ENCODE data around the gene EDN2.

Gene EDN2

DNA sequence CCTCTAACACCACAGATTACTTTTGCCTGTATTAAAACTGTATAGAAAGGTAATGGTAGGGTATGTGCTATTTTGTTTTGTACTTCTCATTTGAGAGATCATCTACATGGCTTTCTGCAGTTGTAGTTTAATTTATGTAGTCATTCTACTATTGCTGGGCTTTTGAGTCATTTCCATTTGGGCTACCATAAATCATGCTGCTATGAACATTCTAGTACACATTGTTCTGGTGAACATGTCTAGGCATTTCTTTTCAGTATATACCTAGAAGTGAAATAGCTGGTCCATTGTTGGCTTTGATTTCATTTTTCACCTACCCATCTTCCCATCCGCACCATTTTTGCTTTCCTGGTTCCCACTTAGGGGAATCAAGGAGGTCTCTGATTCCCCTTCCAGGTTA lies 18.7 kb downstream of the EDN2 start:
- no peak for DNase-seq (ENCODE audit: low read depth in 2 of 2)

DNA sequence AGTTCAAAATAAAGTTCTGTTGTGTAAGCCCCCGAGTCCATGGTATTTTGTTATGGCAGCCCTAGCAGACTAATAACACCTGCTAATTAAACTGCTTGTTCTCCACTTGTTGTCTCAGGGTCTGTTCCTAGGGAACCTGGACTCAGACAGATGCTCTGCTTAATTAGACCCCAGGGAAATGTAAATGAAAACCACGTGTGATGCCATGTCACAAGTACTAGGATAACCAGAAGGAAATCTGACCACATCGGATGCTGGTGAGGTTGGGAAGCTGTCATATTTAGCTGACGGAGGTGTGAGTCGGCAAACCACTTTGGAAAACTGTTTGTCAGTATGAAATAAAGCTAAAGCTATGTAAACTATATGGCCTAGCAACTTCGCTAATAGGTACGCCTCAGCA lies 19.6 kb downstream of the EDN2 start:
- DNase-seq (ENCODE audit: low read depth in 2 of 2) = no peak

DNA sequence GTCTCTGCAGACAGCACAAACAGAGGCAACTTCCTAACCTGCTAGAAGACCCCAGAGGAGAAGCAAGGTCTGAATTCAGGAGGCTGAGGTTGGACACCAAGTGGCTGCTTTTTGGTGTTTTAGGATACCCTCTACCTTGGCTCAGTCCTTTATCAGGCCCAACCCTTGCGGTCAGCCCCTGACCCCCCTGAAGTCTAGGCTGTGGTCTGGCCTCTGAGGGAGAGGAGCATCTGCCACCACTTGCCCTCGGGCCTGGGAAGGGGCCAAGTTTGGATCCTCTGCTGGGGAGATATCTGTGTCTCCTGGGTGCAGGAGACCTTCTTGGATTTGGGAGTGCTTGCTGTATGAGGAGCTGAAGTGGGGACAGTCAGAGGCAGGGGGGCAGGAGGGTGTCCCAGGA lies 21.0 kb downstream of the EDN2 start:
- DNase-seq (ENCODE audit: low read depth in 2 of 2) = no peak

DNA sequence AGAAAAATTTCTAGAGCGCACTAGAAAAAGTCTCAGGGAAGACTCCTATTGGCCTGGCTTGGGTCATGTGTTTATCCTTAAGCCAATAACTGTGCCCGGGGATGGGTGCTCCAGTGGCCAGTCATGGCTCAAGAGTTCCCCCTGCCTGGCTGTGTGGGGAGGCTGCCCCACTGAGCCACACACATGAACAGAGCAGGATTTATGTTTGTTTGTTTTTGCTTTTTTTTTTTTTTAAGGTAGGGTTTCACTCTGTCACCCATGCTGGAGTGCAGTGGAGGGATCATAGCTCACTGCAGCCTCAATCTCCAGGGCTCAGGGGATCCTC lies 21.8 kb downstream of the EDN2 start:
- no peak for DNase-seq (ENCODE audit: low read depth in 2 of 2)

DNA sequence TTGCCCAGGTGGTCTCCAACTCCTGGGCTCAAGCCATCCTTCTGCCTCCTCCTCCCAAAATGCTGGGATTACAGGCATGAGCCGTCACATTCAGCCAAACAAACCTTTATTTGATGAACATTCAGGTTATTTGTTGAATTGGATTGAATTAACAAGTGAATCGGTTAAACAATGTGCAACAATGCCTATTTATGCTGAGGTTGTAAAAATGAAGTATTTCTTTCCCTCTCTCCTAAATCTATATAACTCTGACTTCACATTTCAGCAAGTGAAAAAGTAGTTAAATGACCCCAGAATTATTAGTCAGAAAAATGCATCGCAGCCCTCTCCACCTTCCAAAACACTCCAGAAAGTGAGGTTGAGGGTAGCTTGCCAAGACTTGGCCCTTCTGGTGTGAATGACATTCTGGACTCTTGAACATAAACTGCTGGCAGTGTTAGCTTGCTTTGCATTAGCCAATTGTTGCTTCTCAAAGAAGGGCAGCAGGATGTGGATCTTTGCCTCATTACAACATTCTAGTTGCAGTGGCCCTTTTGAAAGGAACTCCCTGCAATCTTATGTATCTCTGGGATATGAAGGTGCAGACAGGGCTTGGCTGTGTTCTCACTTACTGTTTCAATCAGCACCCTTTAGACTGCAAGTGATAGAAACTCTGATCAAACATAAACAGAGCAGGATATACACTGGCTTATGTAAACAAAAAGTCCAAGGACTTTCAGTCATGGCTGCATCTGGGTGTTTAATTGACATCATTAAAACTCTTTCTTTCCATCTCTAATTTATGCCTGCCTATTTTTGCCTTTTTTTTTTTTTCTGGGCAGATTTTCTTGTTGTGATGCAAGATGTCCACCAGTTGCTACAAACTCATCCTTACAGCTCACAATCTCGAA lies 22.4 kb downstream of the EDN2 start:
- DNase-seq (ENCODE audit: low read depth in 2 of 2) = no peak

DNA sequence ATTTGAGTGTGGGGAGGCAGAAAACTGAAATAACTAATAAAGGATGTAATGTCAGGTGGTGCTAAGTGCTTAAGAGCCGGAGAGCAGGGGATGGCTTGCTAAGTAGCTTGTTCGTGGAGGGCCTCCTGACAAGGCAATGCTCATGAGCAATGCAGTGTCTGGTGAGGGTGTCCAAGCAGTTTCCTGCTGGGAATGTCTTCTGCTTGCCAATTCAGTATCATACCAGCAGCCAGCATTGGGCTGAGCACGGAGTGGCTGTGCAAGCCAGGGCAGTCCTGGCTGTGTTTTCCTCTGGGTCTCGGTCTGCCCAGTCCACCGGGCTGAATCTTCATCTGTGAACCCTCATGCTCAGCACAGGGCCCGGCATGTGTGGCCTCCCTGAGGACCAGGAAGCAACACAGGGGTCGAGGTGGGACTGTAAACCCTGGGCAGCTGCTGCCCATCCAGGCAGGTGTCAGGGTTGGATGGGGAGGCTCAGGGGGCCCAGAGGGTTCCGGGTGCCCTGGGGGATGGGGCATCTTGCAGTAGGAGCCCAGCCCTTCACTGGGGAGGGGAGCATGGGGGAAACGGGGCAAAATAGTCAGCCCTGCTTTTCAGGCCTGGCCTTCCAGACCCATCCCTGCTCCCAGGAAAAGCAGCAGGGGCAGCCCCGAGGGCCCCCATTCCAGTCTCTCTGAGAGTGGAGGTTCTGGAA lies 27.5 kb downstream of the EDN2 start:
- DNase-seq (ENCODE audit: low read depth in 2 of 2) = no peak

DNA sequence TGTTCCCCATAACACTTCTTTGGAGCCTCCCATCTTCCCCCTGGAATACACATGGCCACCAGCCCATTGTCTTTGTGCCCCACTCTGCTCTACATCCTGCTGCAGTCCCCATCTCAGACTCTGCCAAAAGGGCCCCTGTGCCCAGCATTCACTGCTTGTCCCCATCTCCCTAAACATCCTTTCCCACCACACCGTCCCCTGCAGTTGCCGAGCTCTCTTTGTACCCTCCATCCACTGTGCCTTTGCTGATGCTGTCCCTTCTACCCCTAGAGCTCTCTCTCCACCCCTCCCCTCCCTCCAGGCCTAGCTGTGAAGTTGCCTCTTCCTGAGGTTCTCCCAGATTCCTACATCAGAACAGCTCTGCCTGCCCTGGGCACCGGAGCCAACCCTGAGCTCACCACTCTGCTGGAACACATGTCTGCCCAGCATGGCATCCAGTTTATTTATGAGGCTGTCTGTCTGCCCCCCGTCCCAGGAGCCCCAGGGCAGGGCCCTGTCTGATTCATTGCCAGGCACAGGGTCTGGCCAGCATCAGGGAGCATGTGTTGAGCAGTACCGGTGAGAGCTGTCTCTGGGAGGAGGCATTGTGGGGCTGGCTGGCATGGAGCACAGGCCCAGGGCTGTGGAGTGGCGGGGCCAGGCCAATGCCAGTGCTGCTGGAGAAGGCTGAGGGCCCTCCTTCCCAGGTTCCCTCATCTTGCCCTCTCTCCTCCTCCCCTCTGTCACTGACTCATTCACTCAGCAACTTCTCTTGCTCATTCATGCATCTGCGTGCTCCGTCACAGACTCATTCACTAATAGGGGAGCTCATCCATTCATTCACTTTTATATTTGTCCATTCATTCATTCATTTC lies 28.8 kb downstream of the EDN2 start:
- no peak for DNase-seq (ENCODE audit: low read depth in 2 of 2)

DNA sequence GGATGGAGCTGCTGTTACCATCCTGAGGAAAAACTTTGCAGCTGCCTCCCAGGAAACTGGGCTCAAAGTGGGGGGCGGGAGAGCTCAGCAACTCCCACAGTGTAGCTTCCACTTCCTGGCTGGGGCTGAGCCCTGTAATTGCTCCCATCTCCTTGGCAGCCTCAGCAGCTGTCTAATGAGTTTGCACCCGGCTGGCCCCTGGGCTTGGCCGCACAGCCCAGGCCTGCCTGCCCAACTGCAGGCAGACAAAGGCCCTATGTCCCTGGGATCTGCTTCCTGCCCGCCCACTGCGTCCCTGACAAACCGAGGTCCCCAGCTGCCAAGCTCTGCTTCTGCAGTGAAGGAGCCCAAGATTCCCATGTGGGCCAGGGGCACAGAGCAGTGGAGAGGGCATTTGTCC lies 30.1 kb downstream of the EDN2 start:
- DNase-seq (ENCODE audit: low read depth in 2 of 2) = no peak

DNA sequence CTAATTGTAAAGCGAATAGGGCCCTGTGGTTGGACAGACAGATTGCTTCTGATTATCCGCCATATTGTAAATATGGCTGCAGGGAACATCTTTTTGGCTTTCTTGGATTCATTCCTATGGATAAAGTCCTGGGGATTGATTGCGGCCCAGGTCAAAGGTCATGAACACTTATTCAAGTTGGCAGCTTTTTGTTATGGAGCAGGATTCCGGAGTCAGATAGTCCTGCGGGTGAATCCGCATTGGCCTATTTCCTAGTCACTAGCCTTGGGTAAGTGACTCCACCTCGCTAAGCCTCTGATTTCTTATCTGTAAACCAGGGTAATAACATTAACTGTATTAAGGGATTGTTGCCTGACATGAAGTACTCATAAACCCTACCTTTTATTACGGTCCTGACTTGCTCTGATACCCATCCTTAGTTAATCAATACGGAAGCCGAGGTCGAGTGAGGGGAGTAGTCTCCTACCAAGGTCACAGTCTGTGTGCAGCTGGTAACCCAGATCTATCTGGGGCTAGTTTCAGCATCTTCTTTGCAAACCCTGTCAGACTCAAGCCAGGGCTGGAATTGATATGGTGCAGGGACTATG lies 31.7 kb downstream of the EDN2 start:
- no peak for DNase-seq (ENCODE audit: low read depth in 2 of 2)

DNA sequence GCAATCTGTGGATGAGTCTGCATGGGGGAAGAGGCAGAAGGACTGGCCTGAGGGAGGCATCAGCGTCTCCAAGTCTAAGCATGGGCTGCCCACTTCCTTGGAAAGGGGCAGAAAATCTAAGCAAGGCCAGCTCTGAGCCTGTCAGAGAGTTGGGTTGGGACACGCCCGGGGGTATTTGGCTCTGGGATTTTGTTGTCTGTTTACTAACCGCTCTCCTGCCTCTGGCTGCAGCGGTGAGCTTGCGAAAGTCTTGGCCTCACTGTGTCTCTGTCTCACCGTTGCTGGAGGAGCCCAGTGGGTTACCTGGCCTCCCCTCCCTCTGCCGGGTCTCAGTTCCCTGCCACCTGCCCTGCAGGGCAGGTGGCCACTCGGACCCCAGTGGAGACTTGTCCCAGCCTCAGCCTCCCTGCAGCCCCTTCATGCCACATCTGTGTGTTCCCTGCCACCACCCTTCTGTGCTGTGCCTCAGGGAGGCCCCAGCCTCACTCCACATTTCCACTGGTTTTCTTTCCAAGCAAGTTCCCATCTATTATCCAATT lies 33.7 kb downstream of the EDN2 start:
- no peak for DNase-seq (ENCODE audit: low read depth in 2 of 2)

DNA sequence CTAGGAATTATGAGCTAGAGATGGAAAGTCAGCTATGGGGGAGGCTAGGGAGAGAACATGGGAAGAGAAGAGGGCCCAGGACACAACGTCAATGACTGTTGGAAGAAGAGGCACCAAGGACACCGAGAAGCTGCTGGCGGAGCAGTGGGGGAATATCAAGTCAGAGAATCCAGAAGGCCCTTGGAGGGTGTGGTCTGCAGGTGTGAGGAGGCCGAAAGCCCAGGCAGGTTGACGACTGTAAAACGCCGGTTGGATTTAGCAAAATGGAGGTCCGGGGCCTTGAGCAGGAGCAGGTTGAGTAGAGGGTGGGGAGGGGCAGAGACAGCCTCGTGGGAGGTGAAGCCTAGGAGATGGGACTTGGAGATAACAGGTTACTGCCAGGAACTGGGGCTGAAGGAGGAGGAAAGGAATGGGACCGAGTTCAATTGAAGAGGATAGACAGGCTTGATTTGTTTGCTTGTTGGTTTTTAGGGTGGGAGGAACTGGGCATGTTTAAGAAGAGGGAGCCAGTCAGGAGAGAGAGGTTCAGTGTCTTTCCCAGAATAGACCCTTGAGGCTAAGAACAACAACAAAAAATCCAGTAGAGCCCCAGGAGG lies 35.1 kb downstream of the EDN2 start:
- no peak for DNase-seq (ENCODE audit: low read depth in 2 of 2)

DNA sequence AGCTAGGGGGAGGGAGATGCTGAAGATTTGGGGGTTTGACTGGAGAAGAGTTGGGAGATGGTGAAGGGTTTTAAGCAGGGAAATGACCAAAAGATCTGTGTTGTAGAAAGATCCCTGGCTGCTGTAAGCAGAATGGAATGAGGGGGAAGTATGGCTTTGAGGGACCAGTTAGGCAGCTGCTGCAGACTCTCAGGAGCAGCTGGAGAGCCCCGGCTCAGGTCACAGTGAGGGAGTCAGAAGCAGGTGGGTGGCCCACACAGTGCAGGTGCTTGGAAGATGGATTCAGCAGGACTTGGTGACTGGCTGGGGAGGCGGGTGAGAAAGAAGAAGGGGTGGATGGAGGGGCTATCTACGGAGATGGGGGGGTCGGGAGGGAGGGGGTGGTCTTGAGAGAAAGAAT lies 35.7 kb downstream of the EDN2 start:
- DNase-seq (ENCODE audit: low read depth in 2 of 2) = no peak

DNA sequence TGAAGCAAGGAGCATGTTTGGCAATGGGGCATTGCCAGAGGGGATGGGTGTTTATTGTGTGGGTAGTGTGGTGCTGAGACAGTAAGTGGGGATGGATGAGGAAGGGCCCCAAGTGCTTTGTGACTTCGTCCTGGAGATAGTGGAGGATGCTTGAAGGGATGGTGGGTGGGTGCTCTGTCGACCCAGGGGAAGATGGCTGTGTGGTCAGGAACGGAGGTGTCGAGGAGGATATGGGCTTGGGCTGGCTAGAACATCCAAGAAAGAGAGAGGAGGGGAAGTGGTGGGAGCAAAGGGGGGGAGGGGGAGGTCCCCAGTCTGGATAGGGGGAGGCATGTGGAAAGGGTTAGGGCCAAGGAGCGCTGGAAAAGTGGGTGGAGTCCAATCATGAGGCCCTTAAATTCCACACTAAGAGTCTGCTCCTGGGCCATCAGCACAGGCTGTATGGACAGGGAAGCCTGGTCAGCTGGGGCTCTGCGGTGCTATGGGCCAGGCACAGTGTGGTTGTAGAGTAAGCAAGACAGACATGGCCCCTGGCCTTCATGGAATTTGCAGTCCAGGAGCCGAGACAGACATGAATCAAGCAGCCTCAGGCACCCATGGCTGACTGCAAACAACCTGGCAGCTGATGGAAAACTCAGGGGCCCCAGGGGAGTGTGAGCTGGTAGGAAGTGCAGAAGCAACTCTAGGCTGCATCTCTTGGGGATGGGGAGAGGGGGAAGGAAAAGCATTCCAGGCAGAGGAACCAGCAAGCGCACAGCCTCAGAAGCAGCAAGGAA lies 36.3 kb downstream of the EDN2 start:
- DNase-seq (ENCODE audit: low read depth in 2 of 2) = no peak

DNA sequence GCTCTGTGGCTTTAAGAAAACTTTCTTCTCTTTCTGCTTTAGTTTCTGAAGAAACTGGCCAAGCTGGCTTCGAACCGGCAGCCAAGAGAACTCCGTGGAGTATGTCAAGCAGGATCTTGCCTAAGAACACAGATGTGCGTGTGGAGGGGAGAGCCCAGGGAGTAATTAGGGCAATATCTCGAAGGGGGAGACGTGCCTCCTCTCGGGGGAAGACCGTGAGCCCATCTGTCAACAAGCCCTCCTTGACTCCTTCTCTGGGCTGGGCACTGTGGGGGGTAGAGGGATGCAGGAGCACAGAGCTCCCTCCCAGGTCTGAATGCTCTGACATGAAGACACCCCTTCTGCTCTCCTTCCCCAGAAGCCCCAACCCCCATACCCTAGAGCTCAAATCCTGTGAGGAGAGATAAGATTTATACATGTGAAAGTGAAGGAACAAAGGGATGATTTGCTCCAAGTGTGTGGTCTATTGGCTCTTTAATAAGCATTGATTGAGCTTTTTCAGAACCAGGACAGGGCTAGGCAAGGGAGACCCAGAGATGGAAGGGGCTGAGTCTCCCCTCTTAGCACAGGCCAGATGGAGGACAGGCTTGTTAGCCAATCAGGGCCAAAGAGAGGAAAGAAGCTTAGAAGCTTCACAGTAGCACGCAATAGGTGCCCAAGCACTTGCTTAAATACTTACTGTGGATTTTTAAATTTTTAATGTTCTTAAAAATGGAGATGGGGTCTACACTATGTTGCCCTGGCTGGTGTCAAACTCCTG lies 37.5 kb downstream of the EDN2 start:
- DNase-seq (ENCODE audit: low read depth in 2 of 2) = no peak

DNA sequence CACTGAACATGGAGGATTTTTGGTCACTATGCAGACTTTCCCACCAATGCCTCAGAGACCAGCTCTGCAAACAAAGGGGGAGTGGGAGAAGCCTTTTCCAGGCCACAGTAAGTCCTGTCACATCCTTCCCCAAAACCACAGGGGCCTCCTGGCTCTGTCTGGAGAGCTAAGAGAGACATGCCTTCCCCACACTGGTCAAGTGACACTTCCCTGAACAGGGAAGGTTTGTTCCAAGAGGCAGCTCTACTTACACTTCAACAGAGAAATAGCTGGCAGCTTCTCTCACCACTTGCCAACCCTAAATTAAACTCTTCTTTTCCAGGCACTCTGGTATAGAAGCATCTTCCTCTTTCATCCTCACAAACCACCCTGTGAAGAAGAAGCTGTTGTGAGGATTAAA lies 39.7 kb downstream of the EDN2 start:
- no peak for DNase-seq (ENCODE audit: low read depth in 2 of 2)

DNA sequence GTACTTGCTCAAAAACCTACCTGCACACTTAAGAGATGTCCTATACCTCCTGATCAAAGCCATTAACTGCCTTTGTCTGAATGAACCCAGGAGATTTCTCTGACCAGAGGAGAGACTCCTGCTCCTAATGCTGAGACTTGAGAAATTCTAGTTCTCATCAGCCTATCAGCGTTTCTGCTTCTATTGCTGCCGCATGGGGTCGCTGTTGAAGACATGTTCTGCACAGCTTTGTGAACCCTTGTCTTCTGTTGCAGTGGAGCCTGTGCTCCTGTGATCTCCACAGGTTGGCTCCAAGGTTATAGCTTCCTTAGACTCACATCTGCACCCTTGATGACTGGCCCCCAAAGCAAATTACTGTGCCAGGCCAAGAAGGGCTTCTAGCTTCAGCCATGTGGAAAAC lies 40.2 kb downstream of the EDN2 start:
- no peak for DNase-seq (ENCODE audit: low read depth in 2 of 2)

DNA sequence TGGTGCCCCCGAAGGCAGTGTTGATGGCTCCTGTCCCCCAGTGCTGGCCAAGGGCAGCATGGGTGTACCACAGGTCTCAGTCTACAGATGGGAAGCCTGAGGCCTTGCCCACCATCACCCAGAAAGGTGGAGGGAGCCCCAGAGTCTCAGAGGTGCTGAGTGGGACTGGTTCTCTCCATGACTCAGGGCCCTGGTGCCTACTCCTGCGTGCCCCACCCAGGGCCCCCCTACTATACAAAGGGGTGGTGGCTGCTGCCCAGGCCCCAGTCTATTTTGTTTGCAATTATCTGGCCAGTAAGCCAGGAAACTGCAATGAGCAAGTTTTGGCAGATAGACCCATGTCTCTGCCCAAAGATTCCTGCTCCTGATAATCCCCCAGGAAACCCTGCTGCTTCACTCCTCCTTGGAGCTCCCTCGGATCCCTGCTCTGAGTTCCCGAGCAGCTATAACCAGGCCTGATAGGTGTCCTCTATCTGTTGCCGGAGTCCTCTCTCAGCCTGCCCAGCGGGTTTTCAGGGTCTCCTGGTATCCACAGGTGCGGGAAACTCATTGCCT lies 41.7 kb downstream of the EDN2 start:
- DNase-seq (ENCODE audit: low read depth in 2 of 2) = no peak

DNA sequence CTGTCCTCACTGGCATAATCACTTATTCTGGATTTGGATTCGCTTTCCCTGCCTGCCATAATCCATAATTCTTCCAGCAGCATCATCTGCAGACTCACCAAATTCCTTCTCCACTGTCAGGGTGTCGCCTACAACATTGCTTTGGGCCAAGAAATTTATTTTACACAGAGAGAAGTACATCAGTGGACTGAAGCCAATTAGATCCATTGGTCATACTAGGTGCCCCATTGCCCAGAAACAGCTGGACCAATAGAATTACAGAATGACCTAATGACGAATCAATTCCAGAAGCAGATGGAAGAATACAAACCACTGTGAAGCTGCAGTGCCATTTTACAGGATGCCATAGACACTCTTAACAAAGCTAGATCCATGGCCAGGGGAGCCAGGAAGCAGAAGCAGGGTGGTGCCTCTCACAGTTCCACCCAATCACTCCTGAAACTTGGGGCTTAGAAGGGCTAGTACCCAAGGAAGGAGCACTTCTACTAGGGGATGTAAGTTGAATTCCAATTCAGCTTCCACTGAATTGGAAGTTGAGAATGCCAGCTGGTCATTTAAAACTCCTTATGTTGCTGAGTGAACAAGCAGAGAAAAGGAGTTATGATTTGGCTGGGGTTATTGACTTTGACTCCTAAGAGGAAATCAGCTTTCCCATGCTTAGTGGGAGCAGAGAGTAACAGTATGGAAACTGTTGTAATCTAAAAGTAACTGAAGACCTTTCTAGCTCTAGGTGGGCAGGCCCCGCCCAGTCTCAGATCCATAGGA lies 44.0 kb downstream of the EDN2 start:
- no peak for DNase-seq (ENCODE audit: low read depth in 2 of 2)

DNA sequence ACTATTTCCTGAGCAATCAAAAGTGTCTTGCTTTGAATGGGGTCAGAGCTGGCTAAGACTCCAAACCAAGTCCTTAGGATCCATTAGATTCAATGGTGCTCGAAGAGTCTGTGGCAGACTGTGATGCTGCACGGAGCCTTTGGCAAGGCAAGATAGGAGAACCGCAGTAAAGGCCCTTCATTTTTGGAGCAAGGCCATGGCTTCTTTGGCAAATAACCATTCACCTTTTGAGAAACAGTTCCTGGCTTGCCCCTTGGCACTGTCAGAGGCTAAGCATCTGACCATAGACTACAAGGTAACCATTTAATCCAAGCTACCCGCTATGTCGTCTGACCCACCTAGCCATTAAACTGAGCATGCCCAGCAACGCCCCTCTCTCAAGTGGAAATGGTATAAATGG lies 45.2 kb downstream of the EDN2 start:
- DNase-seq (ENCODE audit: low read depth in 2 of 2) = no peak

Data from activated CD4-positive, alpha-beta T cell treated with anti-CD3 and anti-CD28 coated beads for 24 hours (primary cell).